ENCODE data around the gene LASP1. TPM values are rescaled to one million over a fixed set of nuclear protein-coding genes. Genes with fewer than 3 reads are reported as not detected.

Gene LASP1
- total and polyA plus RNA-seq, 2 of the 8 experiments (the other 6 are each of a cell fraction or from before 2014, with no cell fraction given) = 114 to 180 TPM

DNA sequence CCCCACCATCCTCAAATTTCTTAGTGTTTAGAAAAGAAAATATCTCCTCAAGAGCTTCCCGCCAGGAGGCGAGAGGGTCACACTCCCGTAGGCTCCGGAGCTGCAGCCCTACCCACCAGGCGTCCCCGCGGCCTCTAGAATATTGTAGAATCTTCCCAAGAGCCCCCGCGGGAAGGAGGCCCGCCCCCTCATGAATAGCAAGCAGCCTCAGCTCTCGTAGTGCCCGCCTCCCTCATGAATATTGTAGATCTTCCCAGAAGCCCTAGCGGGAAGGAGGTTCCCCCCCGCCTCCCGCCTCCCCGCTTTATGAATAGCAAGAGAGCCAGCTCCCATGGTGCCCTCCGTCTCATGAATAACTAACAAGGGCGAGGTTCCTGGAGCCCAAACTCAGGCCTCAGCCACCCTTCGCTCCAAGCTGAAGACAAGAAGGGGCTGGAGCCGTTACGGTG, 97.5 kb downstream of the LASP1 start, which contains the start of gene FBXO47:
Gene FBXO47, minus strand, starts transcription at position 114 of the 449 bp plus-strand sequence. CDS start 4,378 bp downstream, outside the sequence.
- ChIA-PET POLR2A (ENCODE audit: partially characterized antibody) (interaction anchor here (0.9 to 3.1 kb wide), 6 partner anchors 13 to 186 kb away, joined by 3 to 13 read pairs (median 3); partner anchors contain the start of gene LASP1NB), CTCF (ENCODE audit: partially characterized antibody) (interaction anchor here (0.7 to 1.5 kb wide), 11 partner anchors 17 to 207 kb away, joined by 3 to 6 read pairs (median 4); partner anchors contain the start of genes LASP1NB and PLXDC1)
- peak within 1 kb of the TSS; percentile 52 to 55; a peak in 3 of 4 replicates for H3K4me2 ChIP-seq (ENCODE audit: insufficient read depth in 1 of 2, low read depth in 2 of 2, low read length in 2 of 2)
- peak; percentile 58 for FAIRE-seq
- H3K9me3 ChIP-seq (ENCODE audit: insufficient read depth in 2 of 2, low read depth in 1 of 2, low read length in 1 of 2) = no peaks in the 10 kb centered on the region
- peaks cover 2% of the 10 kb centered on the region; the same call in 1 of the 2 replicates for H3K23me2 ChIP-seq (ENCODE audit: low read depth, low read length)
- H3K27ac ChIP-seq (ENCODE audit: low read depth, low read length) = peak within 1 kb of the TSS; percentile 71
- H3K56ac ChIP-seq (replicated peaks; ENCODE audit: insufficient read length, low read depth, low read length) = no peak within 1 kb of the TSS
- H3K4ac ChIP-seq (replicated peaks; ENCODE audit: insufficient read length, low read depth, low read length) = no peak within 1 kb of the TSS
- H3K23ac ChIP-seq (ENCODE audit: insufficient read length) = no peak within 1 kb of the TSS
- H4K5ac ChIP-seq (ENCODE audit: insufficient read length, low read depth, low read length) = peak within 1 kb of the TSS; percentile 41
- no peaks in the 10 kb centered on the region for H3K79me2 ChIP-seq (ENCODE audit: control insufficient read depth in 1 of 2, insufficient read depth in 2 of 2, low read length in 2 of 2)
- H3K4me1 ChIP-seq (replicated peaks in 1 of 4; ENCODE audit: control insufficient read depth in 3 of 4, insufficient read depth in 4 of 4, low read length in 3 of 4) = peaks cover 0 to 2% (median 1%) of the 10 kb centered on the region in 4 experiments; a peak in 3 of 7 replicates
- no peaks in the 10 kb centered on the region for H3K79me1 ChIP-seq (ENCODE audit: low read depth, low read length)
- no peaks in the 10 kb centered on the region for H3K27me3 ChIP-seq (replicated peaks in 1 of 4; ENCODE audit: control insufficient read depth in 3 of 4, extremely low read depth in 1 of 4, insufficient read depth in 3 of 4, low read length in 3 of 4)
- peak within 1 kb of the TSS in 3 of 4 experiments; percentile 34 to 66 (median 42); a peak in 5 of 7 replicates for H3K9ac ChIP-seq (replicated peaks in 1 of 4; ENCODE audit: extremely low read depth in 1 of 4, low read depth in 3 of 4, low read length in 3 of 4)
- peak within 1 kb of the TSS; percentile 99; the same call in 1 of the 2 replicates for H2BK15ac ChIP-seq (ENCODE audit: low read length)
- peak within 1 kb of the TSS; percentile 63; the same call in 1 of the 2 replicates for H3K18ac ChIP-seq (ENCODE audit: extremely low read depth, low read length)
- no peaks in the 10 kb centered on the region for H3K36me3 ChIP-seq (ENCODE audit: control insufficient read depth in 2 of 4, insufficient read depth in 4 of 4, low read length in 3 of 4)
- no peaks in the 10 kb centered on the region for H4K20me1 ChIP-seq (replicated peaks in 1 of 2; ENCODE audit: control insufficient read depth in 1 of 2, insufficient read depth in 2 of 2, low read length in 2 of 2)
- WGBS, 2 experiments (ENCODE audit: extremely low coverage in 1 of 2, insufficient coverage in 1 of 2, insufficient read length in 1 of 2, insufficient replicate concordance in 2 of 2, low coverage in 1 of 2, low lambda C conversion rate in 2 of 2, missing lambda C conversion rate in 1 of 2) = 9% methylated on average over 21 of the region's 21 CpGs; no CpG with 5 or more reads in 1 of the 2 experiments
- peak within 1 kb of the TSS in 3 of 4 experiments; percentile 5 to 47 (median 23); a peak in 5 of 8 replicates for H3K4me3 ChIP-seq (ENCODE audit: extremely low read depth in 1 of 4, insufficient read depth in 2 of 4, low read depth in 3 of 4, low read length in 4 of 4)
- H2BK20ac ChIP-seq (ENCODE audit: low read length) = no peak within 1 kb of the TSS
- H2BK12ac ChIP-seq (ENCODE audit: low read depth, low read length) = peak within 1 kb of the TSS; percentile 93
- H2BK120ac ChIP-seq (replicated peaks; ENCODE audit: low read depth, low read length) = no peak within 1 kb of the TSS
- peak within 1 kb of the TSS; percentile 88 for H4K8ac ChIP-seq (ENCODE audit: extremely low read depth, insufficient read depth, low read length)
- H2BK5ac ChIP-seq (ENCODE audit: low read depth, low read length) = no peak within 1 kb of the TSS
- peak within 1 kb of the TSS; percentile 93 for H2AFZ ChIP-seq (ENCODE audit: low read length)
- peak; percentile 92 to 94 for DNase-seq (ENCODE audit: low read depth in 1 of 2, low spot score in 2 of 2)
- H2AK5ac ChIP-seq (ENCODE audit: low read depth, low read length) = peak within 1 kb of the TSS; percentile 75; the same call in 1 of the 2 replicates
- peak within 1 kb of the TSS; percentile 48 for H4K91ac ChIP-seq (replicated peaks; ENCODE audit: insufficient read length, low read length)
- H3K14ac ChIP-seq (ENCODE audit: insufficient read length) = no peak within 1 kb of the TSS
- TF ChIP-seq POLR2A (IDR thresholded peaks at IDR 0.05; ENCODE audit: control extremely low read depth in 1 of 2, low read depth in 2 of 2, low read length in 2 of 2) (peak; percentile 34 to 64; a peak in 2 of 3 replicates), CREB1 (IDR thresholded peaks at IDR 0.05) (peak; percentile 8; the same call in 1 of the 2 replicates), USF2 (IDR thresholded peaks at IDR 0.05; ENCODE audit: low read length) (no peak), MAX (IDR thresholded peaks at IDR 0.05) (peak; percentile 47), PHF8 (conservative IDR thresholded peaks at IDR 0.05; ENCODE audit: low read depth, low read length) (0 out of 2 replicates have a peak, but pooled peaks have one; percentile 46), CTCF (IDR thresholded peaks at IDR 0.05; ENCODE audit: control extremely low read depth in 1 of 3, insufficient read depth in 1 of 3, low read depth in 1 of 3, low read length in 3 of 3) (peak in 2 of 3 experiments; percentile 24 to 26; a peak in 2 of 4 replicates), POLR2AphosphoS5 (IDR thresholded peaks at IDR 0.05; ENCODE audit: low read depth, low read length) (no peak; the same call in 1 of the 2 replicates)
- TF ChIP-seq, protein P1, sequence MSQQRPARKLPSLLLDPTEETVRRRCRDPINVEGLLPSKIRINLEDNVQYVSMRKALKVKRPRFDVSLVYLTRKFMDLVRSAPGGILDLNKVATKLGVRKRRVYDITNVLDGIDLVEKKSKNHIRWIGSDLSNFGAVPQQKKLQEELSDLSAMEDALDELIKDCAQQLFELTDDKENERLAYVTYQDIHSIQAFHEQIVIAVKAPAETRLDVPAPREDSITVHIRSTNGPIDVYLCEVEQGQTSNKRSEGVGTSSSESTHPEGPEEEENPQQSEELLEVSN (IDR thresholded peaks at IDR 0.05) = peak; percentile 91

Data from H1 (cell line).